HEK293 (cell line): ENCODE results near the gene SP6.

Source experiments
- GLIS1 ChIP-seq: fragments of 450-650 bp; formaldehyde crosslinking; IDR thresholded peaks from 2 replicates; pipeline ENCODE4 v1.5.1; 2016; ENCODE audit warnings: missing biosample characterization, missing genetic modification characterization
- KLF16 ChIP-seq: fragments of 450-650 bp; formaldehyde crosslinking; IDR thresholded peaks from 2 replicates; pipeline ENCODE4 v1.5.1; 2017; ENCODE audit warnings: missing biosample characterization, missing genetic modification characterization
- OVOL3 ChIP-seq: fragments of 450-650 bp; formaldehyde crosslinking; IDR thresholded peaks from 2 replicates; pipeline ENCODE4 v1.5.1; 2016; ENCODE audit warnings: missing biosample characterization, missing genetic modification characterization
- PBX3 ChIP-seq: sonication (generic); formaldehyde crosslinking; IDR thresholded peaks from 2 replicates; pipeline ENCODE4 v1.8.1; 2022; ENCODE audit warnings: mild to moderate bottlenecking, moderate library complexity, missing genetic modification reagents
- PRDM2 ChIP-seq: fragments of 450-650 bp; formaldehyde crosslinking; IDR thresholded peaks from 2 replicates; pipeline ENCODE4 v1.5.1; 2016; ENCODE audit warnings: missing biosample characterization, missing genetic modification characterization, borderline replicate concordance
- PRDM4 ChIP-seq: fragments of 450-650 bp; formaldehyde crosslinking; IDR thresholded peaks from 2 replicates; pipeline ENCODE4 v1.5.1; 2017; ENCODE audit warnings: missing biosample characterization, missing genetic modification characterization
- PRDM6 ChIP-seq: fragments of 450-650 bp; formaldehyde crosslinking; IDR thresholded peaks from 2 replicates; pipeline ENCODE4 v1.5.1; 2017; ENCODE audit warnings: missing biosample characterization, missing genetic modification characterization
- TCF7L2 ChIP-seq: IDR thresholded peaks from 2 replicates; pipeline ENCODE4 v1.6.1; 2011; ENCODE audit warnings: low read depth, mild to moderate bottlenecking, inconsistent platforms, low read length, moderate library complexity, borderline replicate concordance
- ZFP69B ChIP-seq: fragments of 450-650 bp; formaldehyde crosslinking; IDR thresholded peaks from 2 replicates; pipeline ENCODE4 v1.5.1; 2016; ENCODE audit warnings: missing biosample characterization, missing genetic modification characterization
- ZIC2 ChIP-seq: fragments of 450-650 bp; formaldehyde crosslinking; IDR thresholded peaks from 2 replicates; pipeline ENCODE4 v1.5.1; 2016; ENCODE audit warnings: missing biosample characterization, missing genetic modification characterization
- ZNF121 ChIP-seq: fragments of 450-650 bp; formaldehyde crosslinking; IDR thresholded peaks from 2 replicates; pipeline ENCODE4 v1.5.1; 2016; ENCODE audit warnings: missing biosample characterization, missing genetic modification characterization
- ZNF140 ChIP-seq: fragments of 450-650 bp; formaldehyde crosslinking; IDR thresholded peaks from 2 replicates; pipeline ENCODE4 v1.5.1; 2016; ENCODE audit warnings: missing biosample characterization, missing genetic modification characterization
- ZNF19 ChIP-seq: fragments of 450-650 bp; formaldehyde crosslinking; IDR thresholded peaks from 2 replicates; pipeline ENCODE4; 2016; ENCODE audit warnings: missing biosample characterization, missing genetic modification characterization, low read depth
- ZNF2 ChIP-seq: fragments of 450-650 bp; formaldehyde crosslinking; IDR thresholded peaks from 2 replicates; pipeline ENCODE4 v1.5.1; 2016; ENCODE audit warnings: missing biosample characterization, missing genetic modification characterization
- ZNF202 ChIP-seq: fragments of 450-650 bp; formaldehyde crosslinking; IDR thresholded peaks from 2 replicates; pipeline ENCODE4 v1.5.1; 2016; ENCODE audit warnings: missing biosample characterization, missing genetic modification characterization, borderline replicate concordance
- ZNF214 ChIP-seq: fragments of 450-650 bp; formaldehyde crosslinking; IDR thresholded peaks from 2 replicates; pipeline ENCODE4 v1.5.1; 2017; ENCODE audit warnings: missing biosample characterization, mild to moderate bottlenecking, missing genetic modification characterization, borderline replicate concordance
- ZNF23 ChIP-seq: fragments of 450-650 bp; formaldehyde crosslinking; IDR thresholded peaks from 2 replicates; pipeline ENCODE4 v1.5.1; 2016; ENCODE audit warnings: missing biosample characterization, missing genetic modification characterization, borderline replicate concordance
- ZNF24 ChIP-seq: fragments of 450-650 bp; formaldehyde crosslinking; IDR thresholded peaks from 2 replicates; pipeline ENCODE4 v1.5.1; 2016; ENCODE audit warnings: missing biosample characterization, missing genetic modification characterization
- ZNF248 ChIP-seq: fragments of 450-650 bp; formaldehyde crosslinking; IDR thresholded peaks from 2 replicates; pipeline ENCODE4 v1.5.1; 2017; ENCODE audit warnings: missing biosample characterization, missing genetic modification characterization
- ZNF394 ChIP-seq: fragments of 450-650 bp; formaldehyde crosslinking; IDR thresholded peaks from 2 replicates; pipeline ENCODE4 v1.5.1; 2016; ENCODE audit warnings: missing biosample characterization, missing genetic modification characterization, mild to moderate bottlenecking, moderate library complexity, borderline replicate concordance
- ZNF473 ChIP-seq: fragments of 450-650 bp; formaldehyde crosslinking; IDR thresholded peaks from 2 replicates; pipeline ENCODE4 v1.5.1; 2017; ENCODE audit warnings: missing biosample characterization, missing genetic modification characterization
- ZNF514 ChIP-seq: fragments of 450-650 bp; formaldehyde crosslinking; IDR thresholded peaks from 2 replicates; pipeline ENCODE4 v1.5.1; 2016; ENCODE audit warnings: missing biosample characterization, missing genetic modification characterization
- ZNF549 ChIP-seq: fragments of 450-650 bp; IDR thresholded peaks from 2 replicates; pipeline ENCODE4 v1.5.1; 2018; ENCODE audit warnings: missing biosample characterization, missing genetic modification characterization, mild to moderate bottlenecking, inconsistent platforms, moderate library complexity
- ZNF571 ChIP-seq: fragments of 450-650 bp; formaldehyde crosslinking; IDR thresholded peaks from 2 replicates; pipeline ENCODE4 v1.5.0; 2017; ENCODE audit warnings: missing biosample characterization, missing genetic modification characterization
- ZNF624 ChIP-seq: fragments of 450-650 bp; formaldehyde crosslinking; IDR thresholded peaks from 2 replicates; pipeline ENCODE4 v1.5.1; 2017; ENCODE audit warnings: missing biosample characterization, missing genetic modification characterization
- ZNF701 ChIP-seq: fragments of 450-650 bp; formaldehyde crosslinking; IDR thresholded peaks from 2 replicates; pipeline ENCODE4 v1.5.1; 2016; ENCODE audit warnings: missing biosample characterization, missing genetic modification characterization
- ZNF707 ChIP-seq: fragments of 450-650 bp; formaldehyde crosslinking; IDR thresholded peaks from 2 replicates; pipeline ENCODE4 v1.5.1; 2016; ENCODE audit warnings: missing biosample characterization, missing genetic modification characterization
- ZNF837 ChIP-seq: fragments of 450-650 bp; formaldehyde crosslinking; IDR thresholded peaks from 2 replicates; pipeline ENCODE4 v1.5.1; 2016; ENCODE audit warnings: missing biosample characterization, missing genetic modification characterization
- ZSCAN16 ChIP-seq: fragments of 450-650 bp; formaldehyde crosslinking; IDR thresholded peaks from 2 replicates; pipeline ENCODE4 v1.5.1; 2016; ENCODE audit warnings: missing biosample characterization, missing genetic modification characterization
- ZSCAN4 ChIP-seq: fragments of 450-650 bp; formaldehyde crosslinking; IDR thresholded peaks from 2 replicates; pipeline ENCODE4 v1.5.1; 2017; ENCODE audit warnings: missing biosample characterization, missing genetic modification characterization

The SP6 gene

GRCh38 chr17:47844227-47844626 lies 6.7 kb downstream of the SP6 start (continued):
- TF ChIP-seq ZNF202 (no peak), TCF7L2 (no peak), ZNF248 (tag by site-specific recombination) (no peak), ZNF2 (tag by site-specific recombination) (no peak), ZNF23 (tag by site-specific recombination) (no peak), ZNF701 (tag by site-specific recombination) (0 out of 2 replicates have a peak, but pooled peaks have one; percentile 2), ZNF394 (no peak), PBX3 (CRISPR knock-in tag) (no peak), ZNF140 (tag by site-specific recombination) (no peak), ZNF473 (no peak), OVOL3 (tag by site-specific recombination) (no peak), ZNF19 (tag by site-specific recombination) (no peak), PRDM4 (tag by site-specific recombination) (no peak), ZNF707 (tag by site-specific recombination) (no peak), PRDM2 (tag by site-specific recombination) (no peak), ZSCAN4 (no peak), ZNF24 (no peak), KLF16 (tag by site-specific recombination) (no peak), ZNF624 (tag by site-specific recombination) (no peak), GLIS1 (tag by site-specific recombination) (peak; percentile 99), ZNF214 (no peak), ZFP69B (tag by site-specific recombination) (no peak), PRDM6 (tag by site-specific recombination) (no peak), ZIC2 (tag by site-specific recombination) (peak; percentile 86), ZNF837 (tag by site-specific recombination) (no peak), ZNF549 (tag by site-specific recombination) (no peak), ZNF121 (no peak), ZNF514 (no peak), ZNF571 (no peak), ZSCAN16 (no peak)
